ENCODE results near the gene GPR32.

DNA sequence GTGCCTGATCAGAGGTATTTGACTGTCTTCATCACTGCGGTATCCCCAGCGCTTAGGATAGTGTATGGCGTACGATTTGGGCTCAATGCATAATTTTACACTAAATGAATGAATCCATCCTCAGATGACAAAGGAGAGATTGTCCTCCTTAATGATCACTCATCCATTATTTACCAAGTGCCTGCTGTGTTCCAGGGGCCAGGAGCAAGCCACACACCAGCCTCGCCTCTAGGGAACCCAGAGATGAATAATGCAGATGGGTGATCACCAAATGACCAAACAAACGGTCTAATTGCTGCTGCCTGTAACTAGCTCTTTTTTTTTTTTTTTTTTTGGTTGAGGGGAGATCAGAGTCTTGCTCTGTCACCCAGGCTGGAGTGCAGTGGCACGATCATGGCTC lies 5.9 kb upstream of the GPR32 start:
- TF ChIP-seq POLR2AphosphoS5 (IDR thresholded peaks at IDR 0.05), result no peak
- TF ChIP-seq, protein P1, sequence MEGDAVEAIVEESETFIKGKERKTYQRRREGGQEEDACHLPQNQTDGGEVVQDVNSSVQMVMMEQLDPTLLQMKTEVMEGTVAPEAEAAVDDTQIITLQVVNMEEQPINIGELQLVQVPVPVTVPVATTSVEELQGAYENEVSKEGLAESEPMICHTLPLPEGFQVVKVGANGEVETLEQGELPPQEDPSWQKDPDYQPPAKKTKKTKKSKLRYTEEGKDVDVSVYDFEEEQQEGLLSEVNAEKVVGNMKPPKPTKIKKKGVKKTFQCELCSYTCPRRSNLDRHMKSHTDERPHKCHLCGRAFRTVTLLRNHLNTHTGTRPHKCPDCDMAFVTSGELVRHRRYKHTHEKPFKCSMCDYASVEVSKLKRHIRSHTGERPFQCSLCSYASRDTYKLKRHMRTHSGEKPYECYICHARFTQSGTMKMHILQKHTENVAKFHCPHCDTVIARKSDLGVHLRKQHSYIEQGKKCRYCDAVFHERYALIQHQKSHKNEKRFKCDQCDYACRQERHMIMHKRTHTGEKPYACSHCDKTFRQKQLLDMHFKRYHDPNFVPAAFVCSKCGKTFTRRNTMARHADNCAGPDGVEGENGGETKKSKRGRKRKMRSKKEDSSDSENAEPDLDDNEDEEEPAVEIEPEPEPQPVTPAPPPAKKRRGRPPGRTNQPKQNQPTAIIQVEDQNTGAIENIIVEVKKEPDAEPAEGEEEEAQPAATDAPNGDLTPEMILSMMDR (IDR thresholded peaks at IDR 0.05), result no peak

Data from gastroesophageal sphincter (tissue), 3 donors.